Activated CD4-positive, CD25-positive, alpha-beta regulatory T cell treated with anti-CD3 and anti-CD28 coated beads, Interleukin-2, amount 50 U/mL, for 16 hours (primary cell): Measurements from ENCODE around the gene ZIC4.

Experiments
- DNase-seq: peaks from one replicate; pipeline ENCODE4 v3.0.0-alpha.2; 2020; ENCODE audit warnings: low read depth, low spot score

ZIC4 gene

DNA sequence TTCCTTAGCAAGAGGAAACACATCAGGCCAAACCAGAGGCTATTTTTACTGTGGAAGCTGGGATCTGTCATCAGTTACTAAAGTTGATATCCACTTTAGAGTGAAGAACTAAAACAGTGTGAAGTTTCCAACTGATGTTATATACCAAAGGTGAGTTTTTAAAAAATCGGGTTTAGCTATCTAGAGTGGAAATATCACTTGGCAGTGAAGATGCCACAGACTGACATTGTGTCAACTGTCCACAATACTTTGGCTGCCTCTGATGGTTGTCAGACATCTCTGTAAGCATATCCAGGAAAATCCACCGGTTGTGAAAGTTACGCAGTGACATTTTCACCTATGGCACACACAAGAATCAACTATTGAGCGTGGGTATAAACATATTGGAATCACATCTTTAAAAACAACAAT lies 12.0 kb upstream of the ZIC4 start:
- DNase-seq = no peak

DNA sequence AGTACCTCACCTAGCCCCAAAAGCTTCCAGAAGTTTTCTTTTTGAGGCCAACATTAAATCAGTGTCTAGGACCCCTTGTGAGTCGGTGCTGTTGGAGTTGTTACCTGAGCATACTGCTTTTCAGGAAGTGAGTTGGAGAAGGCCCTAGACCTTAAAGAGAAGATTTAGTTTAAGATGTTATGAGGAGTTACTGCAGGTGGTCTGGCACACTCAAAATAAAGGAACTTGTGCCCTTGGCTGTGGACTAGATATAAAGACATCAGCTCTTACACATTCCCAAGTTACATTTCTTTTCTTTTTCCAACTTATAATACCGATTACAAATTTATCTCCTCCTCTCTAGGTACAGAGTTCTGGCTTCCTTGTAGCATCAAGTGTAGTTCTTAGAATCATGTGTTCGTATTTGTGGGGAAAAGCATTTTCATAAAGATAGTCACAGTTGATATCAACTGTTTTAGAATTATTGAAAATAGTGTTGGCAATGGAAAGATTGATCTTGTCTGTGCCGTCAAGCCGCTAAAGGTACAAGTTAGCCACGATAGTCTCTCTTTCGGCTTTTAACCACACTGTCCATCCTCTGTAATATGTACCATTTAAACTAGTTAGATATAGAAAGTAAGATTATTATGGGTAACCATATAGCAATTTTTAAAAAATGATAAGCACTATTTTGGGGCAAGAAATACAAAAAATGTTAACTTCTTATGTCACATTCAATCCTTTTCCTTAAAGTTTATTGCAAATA lies 11.4 kb upstream of the ZIC4 start:
- no peak for DNase-seq

GRCh38 chr3:147416931-147417330 lies 10.6 kb upstream of the ZIC4 start:
- DNase-seq = no peak

DNA sequence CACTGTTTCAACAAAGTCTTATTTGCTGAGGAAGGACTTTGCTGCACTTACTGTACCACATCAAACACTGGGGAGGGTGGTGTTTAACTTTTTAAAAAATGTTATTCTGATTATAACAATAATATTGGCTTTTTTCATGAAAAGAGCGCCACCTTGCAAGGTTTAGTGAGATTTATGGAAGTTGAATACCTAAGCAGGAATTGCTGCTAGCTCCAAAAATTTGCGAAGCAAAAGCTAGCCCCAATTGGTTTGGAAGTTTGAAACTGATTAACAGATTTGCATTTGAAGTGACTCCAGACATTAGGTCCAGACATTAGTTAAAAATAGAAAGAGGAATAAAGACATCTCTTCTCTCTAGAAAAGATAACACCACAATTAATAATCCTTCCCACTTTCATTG lies 9.5 kb upstream of the ZIC4 start:
- DNase-seq = no peak

- no peak for DNase-seq
These were observed 8.9 kb upstream of the ZIC4 start for GRCh38 chr3:147415286-147415685.

- DNase-seq = no peak
These were observed 8.2 kb upstream of the ZIC4 start for GRCh38 chr3:147414390-147415138.

- no peak for DNase-seq
These were observed 7.5 kb upstream of the ZIC4 start for GRCh38 chr3:147413686-147414389.

DNA sequence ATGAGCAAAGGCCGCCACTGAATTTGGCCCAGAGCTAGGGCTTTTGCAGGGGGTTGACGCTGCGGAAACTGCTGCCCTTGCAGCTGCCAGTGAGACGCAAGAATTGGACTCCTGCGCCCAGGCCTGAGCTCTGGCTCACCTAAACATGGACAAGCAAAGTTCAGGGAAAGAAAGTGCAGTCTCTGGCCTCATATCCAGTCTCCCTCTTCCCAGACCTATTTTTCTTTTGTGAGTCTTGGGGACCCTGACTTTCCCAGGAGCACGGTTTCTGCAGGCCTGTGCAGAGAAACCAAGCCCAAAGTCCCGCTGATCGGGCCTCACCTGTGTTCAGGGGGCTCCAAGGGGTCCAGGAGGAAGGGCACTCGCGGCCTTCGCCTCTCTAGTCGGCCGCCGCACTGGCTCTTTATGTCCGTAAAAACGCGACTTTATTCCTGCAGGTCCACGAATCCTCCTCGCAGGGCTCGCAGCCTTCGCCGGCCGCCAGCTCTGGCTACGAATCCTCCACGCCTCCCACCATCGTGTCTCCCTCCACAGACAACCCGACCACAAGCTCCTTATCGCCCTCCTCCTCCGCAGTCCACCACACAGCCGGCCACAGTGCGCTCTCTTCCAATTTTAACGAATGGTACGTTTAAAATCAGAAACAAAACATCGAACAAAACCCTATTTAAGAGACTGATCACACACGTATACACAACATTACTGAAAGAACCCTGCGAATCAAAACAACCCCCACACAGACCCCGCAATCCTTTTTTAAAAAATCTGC lies 6.8 kb upstream of the ZIC4 start:
- DNase-seq = no peak

- DNase-seq = no peak
These were observed 6.0 kb upstream of the ZIC4 start for GRCh38 chr3:147412261-147412916.

DNA sequence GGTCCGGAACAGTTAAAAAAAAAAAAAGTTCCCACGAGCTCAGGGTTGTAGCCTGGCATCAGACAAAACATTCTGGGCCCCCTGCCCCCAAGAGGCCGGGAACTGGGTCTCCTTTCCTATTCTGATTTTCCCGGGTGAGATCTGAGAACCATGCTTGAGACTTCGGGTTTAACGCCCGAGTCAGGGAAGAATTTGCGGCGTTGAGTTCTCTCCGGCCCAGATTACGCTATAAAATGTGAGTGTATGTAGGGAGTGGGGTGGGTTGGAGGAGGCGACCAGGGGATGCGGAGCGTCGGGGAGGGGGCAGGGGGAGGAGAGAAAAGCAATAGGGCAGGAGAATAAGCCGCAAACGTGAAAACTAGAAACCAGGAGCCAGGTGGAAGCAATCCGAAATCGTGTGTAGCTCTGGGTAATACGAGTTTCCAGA lies 5.5 kb upstream of the ZIC4 start:
- DNase-seq = no peak

DNA sequence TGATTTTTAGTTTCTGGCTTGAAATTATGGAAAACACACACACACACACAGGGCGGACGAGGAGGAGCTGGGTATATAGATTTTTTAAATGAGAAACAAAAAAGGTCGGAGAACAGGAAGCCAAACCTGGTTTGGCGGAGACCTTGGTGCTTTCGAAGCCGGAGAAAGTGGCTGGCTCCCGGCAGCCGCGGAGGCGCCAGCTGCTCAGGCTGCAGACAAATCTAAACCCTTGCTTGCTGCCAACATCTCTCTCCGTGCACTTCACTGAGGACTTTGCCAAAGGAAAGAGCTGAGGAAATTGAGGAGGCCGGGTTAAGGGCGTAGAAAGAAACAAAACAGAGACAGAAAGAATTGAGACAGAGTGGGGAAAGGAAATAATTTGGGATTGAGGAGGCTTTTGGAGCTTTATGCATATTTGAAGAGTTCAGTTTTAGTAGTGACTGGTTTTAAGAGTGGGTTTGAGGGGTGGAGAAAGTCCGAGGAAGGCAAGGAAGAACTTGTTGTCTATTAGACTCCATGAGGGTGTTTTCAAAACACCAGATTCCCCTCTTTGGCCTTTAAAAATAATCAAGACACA lies 5.0 kb upstream of the ZIC4 start:
- DNase-seq = no peak

- DNase-seq = no peak
These were observed 4.3 kb upstream of the ZIC4 start for GRCh38 chr3:147410526-147411237.

DNA sequence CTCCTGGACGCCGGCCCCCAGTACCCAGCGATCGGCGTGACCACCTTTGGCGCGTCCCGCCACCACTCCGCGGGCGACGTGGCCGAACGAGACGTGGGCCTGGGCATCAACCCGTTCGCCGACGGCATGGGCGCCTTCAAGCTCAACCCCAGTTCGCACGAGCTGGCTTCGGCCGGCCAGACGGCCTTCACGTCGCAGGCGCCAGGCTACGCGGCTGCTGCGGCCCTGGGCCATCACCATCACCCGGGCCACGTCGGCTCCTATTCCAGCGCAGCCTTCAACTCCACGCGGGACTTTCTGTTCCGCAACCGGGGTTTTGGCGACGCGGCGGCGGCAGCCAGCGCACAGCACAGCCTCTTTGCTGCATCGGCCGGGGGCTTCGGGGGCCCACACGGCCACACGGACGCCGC lies 3.8 kb upstream of the ZIC4 start:
- DNase-seq = no peak

GRCh38 chr3:147409143-147410115 lies 3.1 kb upstream of the ZIC4 start, which contains the start of gene ZIC1:
Gene ZIC1, plus strand, starts transcription at chr3:147409365. Its CDS starts 748 bp downstream, at chr3:147410113.
- no peak for DNase-seq

- DNase-seq = no peak
These were observed 2.1 kb upstream of the ZIC4 start for GRCh38 chr3:147408188-147409100.

GRCh38 chr3:147407498-147408187 lies 1.3 kb upstream of the ZIC4 start:
- no peak for DNase-seq

DNA sequence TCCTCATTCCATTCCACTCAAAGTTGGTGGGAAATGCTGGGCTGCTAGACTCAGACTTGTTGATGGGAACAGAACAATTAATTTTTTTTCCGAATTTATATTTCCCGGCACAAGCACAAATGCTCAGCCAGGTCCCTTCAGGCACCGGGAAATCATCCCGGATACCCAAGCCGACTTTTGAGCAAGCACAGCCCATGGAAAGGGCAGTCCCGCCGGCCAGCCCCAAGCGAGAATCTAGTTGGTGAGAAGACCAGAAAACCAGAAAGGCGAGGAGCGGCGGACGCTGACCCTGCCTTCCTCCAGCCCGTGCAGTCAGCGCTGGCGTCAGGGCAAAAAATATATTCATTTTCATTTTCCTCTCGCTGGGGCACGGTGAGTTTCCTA lies 763 bp upstream of the ZIC4 start:
- no peak for DNase-seq
